CD14-positive monocyte (primary cell): ENCODE results near the gene ZNF891. TPM values are rescaled to one million over a fixed set of nuclear protein-coding genes. Genes with fewer than 3 reads are reported as not detected.

ENCODE experiments used
- DNase-seq, 3 donors: peaks; one replicate each; pipeline ENCODE4 v3.0.0-alpha.2; 2011 to 2022
- H2AFZ ChIP-seq: 2 replicates; pipeline ENCODE4 v1.6.0; 2012; ENCODE audit warnings: mild to moderate bottlenecking, low read depth, low read length, inconsistent platforms; ENCODE audit not compliant: insufficient read depth, poor library complexity, severe bottlenecking
- H3K27ac ChIP-seq, 2 donors: 1 replicate in 1 of 2; 2 replicates in 1 of 2; pipeline ENCODE4 v1.5.1; 2012 to 2013; ENCODE audit warnings: low read length in 2 of 2, control low read depth in 1 of 2, inconsistent platforms in 1 of 2, low read depth in 1 of 2, mild to moderate bottlenecking in 1 of 2
- H3K27me3 ChIP-seq, 2 donors: one replicate each; pipeline versions ENCODE4 v1.6.0 to v1.6.1; 2011 to 2013; ENCODE audit warnings: low read length in 2 of 2; ENCODE audit not compliant: control insufficient read depth in 2 of 2, insufficient read depth in 2 of 2
- H3K36me3 ChIP-seq, 2 donors: replicated peaks in 1 of 2; 1 replicate in 1 of 2; 2 replicates in 1 of 2; pipeline versions ENCODE4 v1.5.1 to v1.6.1; 2012 to 2013; ENCODE audit warnings: low read length in 2 of 2, control low read depth in 1 of 2, inconsistent platforms in 1 of 2, mild to moderate bottlenecking in 1 of 2; ENCODE audit not compliant: insufficient read depth in 2 of 2, control insufficient read depth in 1 of 2
- H3K4me1 ChIP-seq, 2 donors: 1 replicate in 1 of 2; 2 replicates in 1 of 2; pipeline versions ENCODE4 v1.5.1 to v1.6.1; 2012 to 2013; ENCODE audit warnings: low read length in 2 of 2, control low read depth in 1 of 2, inconsistent platforms in 1 of 2, mild to moderate bottlenecking in 1 of 2, moderate library complexity in 1 of 2; ENCODE audit not compliant: insufficient read depth in 2 of 2, control insufficient read depth in 1 of 2
- H3K4me2 ChIP-seq: replicated peaks from 2 replicates; pipeline ENCODE3; 2012; ENCODE audit warnings: low read length, moderate library complexity, mild to moderate bottlenecking; ENCODE audit not compliant: poor library complexity, severe bottlenecking; ENCODE audit errors: extremely low read depth
- H3K4me3 ChIP-seq, 3 experiments: fragments of 200-600 bp in 1 of 3; sonication (generic) in 1 of 3; replicated peaks in 1 of 3; 1 replicate in 2 of 3; 2 replicates in 1 of 3; pipeline ENCODE4 v1.5.1; 2011 to 2013; ENCODE audit warnings: low read length in 3 of 3, mild to moderate bottlenecking in 3 of 3, control low read depth in 2 of 3, low read depth in 2 of 3, inconsistent platforms in 1 of 3, moderate library complexity in 1 of 3
- H3K79me2 ChIP-seq: 2 replicates; pipeline ENCODE4 v1.6.0; 2012; ENCODE audit warnings: mild to moderate bottlenecking, control low read depth, inconsistent platforms, low read length, moderate library complexity; ENCODE audit not compliant: insufficient read depth
- H3K9ac ChIP-seq: 2 replicates; pipeline ENCODE4 v1.6.0; 2017; ENCODE audit warnings: low read length, mild to moderate bottlenecking; ENCODE audit not compliant: insufficient read depth, poor library complexity, severe bottlenecking
- H3K9me3 ChIP-seq, 2 donors: replicated peaks in 1 of 2; 1 replicate in 1 of 2; 2 replicates in 1 of 2; pipeline versions ENCODE4 v1.5.1 to v1.6.1; 2012 to 2013; ENCODE audit warnings: low read length in 2 of 2, control low read depth in 1 of 2; ENCODE audit not compliant: control insufficient read depth in 1 of 2, insufficient read depth in 1 of 2
- H4K20me1 ChIP-seq: 2 replicates; pipeline ENCODE4 v1.6.0; 2012; ENCODE audit warnings: mild to moderate bottlenecking, low read length, control low read depth, moderate library complexity; ENCODE audit not compliant: insufficient read depth
- H3K27ac Mint-ChIP-seq, 7 donors: one replicate each; pipeline ENCODE4 v1.8.0; 2020; ENCODE audit warnings: mild to moderate bottlenecking in 7 of 7, mixed read lengths in 7 of 7, moderate library complexity in 6 of 7, inconsistent platforms in 2 of 7
- H3K27me3 Mint-ChIP-seq, 3 donors: one replicate each; pipeline ENCODE4 v1.8.0; 2021 to 2022; ENCODE audit warnings: low read depth in 3 of 3, mild to moderate bottlenecking in 3 of 3, mixed read lengths in 3 of 3, moderate library complexity in 3 of 3, inconsistent platforms in 1 of 3
- H3K36me3 Mint-ChIP-seq, 2 donors: one replicate each; pipeline ENCODE4 v1.8.0; 2020; ENCODE audit warnings: mixed read lengths in 2 of 2, inconsistent platforms in 1 of 2, mild to moderate bottlenecking in 1 of 2
- H3K4me1 Mint-ChIP-seq: one replicate; pipeline ENCODE4 v1.8.0; 2020; ENCODE audit warnings: mild to moderate bottlenecking, mixed read lengths
- H3K4me3 Mint-ChIP-seq, 2 donors: one replicate each; pipeline ENCODE4 v1.8.0; 2020; ENCODE audit warnings: mild to moderate bottlenecking in 2 of 2, mixed read lengths in 2 of 2, moderate library complexity in 1 of 2
- H3K9me3 Mint-ChIP-seq, 7 donors: one replicate each; pipeline ENCODE4 v1.8.0; 2020 to 2022; ENCODE audit warnings: mixed read lengths in 7 of 7, mild to moderate bottlenecking in 6 of 7, moderate library complexity in 6 of 7, inconsistent platforms in 2 of 7
- WGBS: methylation state at CpG from one replicate; pipeline ENCODE4 v1.1.5; 2013; ENCODE audit warnings: missing lambda C conversion rate; ENCODE audit not compliant: insufficient coverage; 5-methylcytosine and 5-hydroxymethylcytosine counted together
- intact Hi-C, 2 donors: fragments of 100-400 bp; cut with micrococcal nuclease; formaldehyde crosslinking; loops; one replicate each; pipeline versions ENCODE4 v1.15.0 to v1.15.1; 2023
- polyA plus RNA-seq, 3 donors: library from polyadenylated mRNA; depleted of rRNA in 1 of 3; unstranded in 2 of 3; stranded (reverse) in 1 of 3; fragments of 300-500 nt in 2 of 3; fragments of >200 nt in 1 of 3; fragmentation: Illumina TruSeq in 2 of 3; gene quantifications; 1 replicate in 2 of 3; 2 replicates in 1 of 3; pipeline ENCODE4 v1.2.3, GENCODE V29; 2012 to 2021
- TF ChIP-seq, protein P1 (sequence below): fragments of 200-600 bp; IDR thresholded peaks from one replicate; pipeline ENCODE4 v1.8.0; 2022; ENCODE audit warnings: antibody characterized with exemption, mild to moderate bottlenecking

Gene ZNF891
- polyA plus RNA-seq, 3 donors: 0.08 to 0.45 (median 0.18) TPM

DNA sequence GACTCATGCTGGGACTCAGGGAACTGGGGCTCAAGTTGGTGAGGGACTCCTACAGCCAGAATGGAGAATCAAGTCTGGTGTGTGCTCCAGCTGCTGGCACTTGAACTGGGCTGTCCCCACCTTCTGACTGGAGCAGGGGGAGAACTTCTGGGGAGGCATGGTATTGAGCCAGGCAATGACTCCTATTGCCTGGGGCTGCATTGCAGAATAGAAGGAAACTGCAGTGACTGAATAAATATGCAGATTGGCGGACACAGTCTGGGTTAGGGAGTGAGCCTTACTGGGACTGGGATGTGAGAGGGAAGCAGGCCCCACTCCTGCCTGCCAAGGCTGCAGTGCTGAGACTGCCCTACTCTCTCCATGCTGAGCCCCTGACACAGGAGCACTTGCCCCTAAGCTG lies 42.4 kb upstream of the ZNF891 start:
- H3K4me3 Mint-ChIP-seq: no peak overlapping the region
- Histone ChIP-seq H3K79me2 (no peaks in the 10 kb centered on the region), H3K9me3 (peaks cover 47 to 85% of the 10 kb centered on the region in 2 donors), H3K27ac (no peak overlapping the region), H3K9ac (no peak overlapping the region), H3K4me1 (no peaks in the 10 kb centered on the region), H3K4me2 (no peak overlapping the region), H3K4me3 (peak overlapping the region in 1 of 3 experiments; percentile 14), H4K20me1 (no peaks in the 10 kb centered on the region), H3K27me3 (no peaks in the 10 kb centered on the region), H2AFZ (no peak overlapping the region), H3K36me3 (no peaks in the 10 kb centered on the region)
- H3K4me1 Mint-ChIP-seq: no peaks in the 10 kb centered on the region
- 100% methylated on average over 1 of the region's 1 CpG for WGBS
- TF ChIP-seq, protein P1, sequence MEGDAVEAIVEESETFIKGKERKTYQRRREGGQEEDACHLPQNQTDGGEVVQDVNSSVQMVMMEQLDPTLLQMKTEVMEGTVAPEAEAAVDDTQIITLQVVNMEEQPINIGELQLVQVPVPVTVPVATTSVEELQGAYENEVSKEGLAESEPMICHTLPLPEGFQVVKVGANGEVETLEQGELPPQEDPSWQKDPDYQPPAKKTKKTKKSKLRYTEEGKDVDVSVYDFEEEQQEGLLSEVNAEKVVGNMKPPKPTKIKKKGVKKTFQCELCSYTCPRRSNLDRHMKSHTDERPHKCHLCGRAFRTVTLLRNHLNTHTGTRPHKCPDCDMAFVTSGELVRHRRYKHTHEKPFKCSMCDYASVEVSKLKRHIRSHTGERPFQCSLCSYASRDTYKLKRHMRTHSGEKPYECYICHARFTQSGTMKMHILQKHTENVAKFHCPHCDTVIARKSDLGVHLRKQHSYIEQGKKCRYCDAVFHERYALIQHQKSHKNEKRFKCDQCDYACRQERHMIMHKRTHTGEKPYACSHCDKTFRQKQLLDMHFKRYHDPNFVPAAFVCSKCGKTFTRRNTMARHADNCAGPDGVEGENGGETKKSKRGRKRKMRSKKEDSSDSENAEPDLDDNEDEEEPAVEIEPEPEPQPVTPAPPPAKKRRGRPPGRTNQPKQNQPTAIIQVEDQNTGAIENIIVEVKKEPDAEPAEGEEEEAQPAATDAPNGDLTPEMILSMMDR: no peak
- no peak for DNase-seq
- no peak overlapping the region for H3K27ac Mint-ChIP-seq
- no peaks in the 10 kb centered on the region for H3K36me3 Mint-ChIP-seq
- peaks cover 26 to 89% (median 77%) of the 10 kb centered on the region in 7 donors for H3K9me3 Mint-ChIP-seq
- H3K27me3 Mint-ChIP-seq: peaks cover 0 to 3% (median 2%) of the 10 kb centered on the region in 3 donors
- intact Hi-C loops: no loop called here

GRCh38 chr12:133165776-133166175 lies 35.7 kb upstream of the ZNF891 start:
- TF ChIP-seq, protein P1: no peak
- Mint-ChIP-seq H3K9me3 (peaks cover 21 to 79% (median 70%) of the 10 kb centered on the region in 7 donors), H3K4me1 (no peaks in the 10 kb centered on the region), H3K27me3 (peaks cover 0 to 2% (median 2%) of the 10 kb centered on the region in 3 donors), H3K4me3 (no peak overlapping the region), H3K36me3 (no peaks in the 10 kb centered on the region), H3K27ac (no peak overlapping the region)
- DNase-seq: no peak
- no peak overlapping the region for H3K4me2 ChIP-seq
- no peaks in the 10 kb centered on the region for H3K79me2 ChIP-seq
- no peaks in the 10 kb centered on the region for H3K36me3 ChIP-seq
- no peak overlapping the region for H2AFZ ChIP-seq
- H3K9ac ChIP-seq: no peak overlapping the region
- H3K4me3 ChIP-seq: no peak overlapping the region
- no peak overlapping the region for H3K27ac ChIP-seq
- H3K27me3 ChIP-seq: no peaks in the 10 kb centered on the region
- no peaks in the 10 kb centered on the region for H3K4me1 ChIP-seq
- intact Hi-C loops: no loop called here
- peaks cover 47 to 85% of the 10 kb centered on the region in 2 donors for H3K9me3 ChIP-seq
- WGBS: 80% methylated on average over 1 of the region's 3 CpGs
- H4K20me1 ChIP-seq: no peaks in the 10 kb centered on the region
